SK-N-MC (cell line): Measurements from ENCODE around the gene MMP15.
"Not testable (repeated sequence)": the region's sequence is repeated elsewhere in the genome, so short reads cannot be mapped to it uniquely, and the experiment has no call there.

ENCODE experiments used
- DNase-seq: peaks from one replicate; pipeline ENCODE4 v3.0.0-alpha.2; 2011; ENCODE audit warnings: low read depth, low spot score
- H3K27ac ChIP-seq: fragments of 200-600 bp; sonication (generic); 2 replicates; pipeline ENCODE4 v1.5.1; 2016; ENCODE audit warnings: mixed run types
- H3K36me3 ChIP-seq: fragments of 200-600 bp; sonication (generic); 2 replicates; pipeline ENCODE4 v1.6.1; 2017; ENCODE audit warnings: antibody characterized with exemption, low read length, mixed read lengths; ENCODE audit not compliant: insufficient read depth
- H3K4me3 ChIP-seq: fragments of 200-600 bp; sonication (generic); 2 replicates; pipeline ENCODE4 v1.5.1; 2016
- H3K9ac ChIP-seq: fragments of 200-600 bp; sonication (generic); 2 replicates; pipeline ENCODE4 v1.8.0; 2017; ENCODE audit warnings: mixed run types, mixed read lengths; ENCODE audit not compliant: insufficient read length
- H3K9me3 ChIP-seq: fragments of 200-600 bp; sonication (generic); 2 replicates; pipeline ENCODE4 v1.6.1; 2017; ENCODE audit warnings: low read depth, mild to moderate bottlenecking, antibody characterized with exemption, low read length, moderate library complexity, mixed read lengths
- EZH2 ChIP-seq: fragments of 200-600 bp; sonication (generic); IDR thresholded peaks from one replicate; pipeline ENCODE4 v1.6.1; 2017; ENCODE audit warnings: antibody characterized with exemption
- FOXP2 ChIP-seq: optimal IDR thresholded peaks from 2 replicates; pipeline ENCODE3; 2011; ENCODE audit warnings: mild to moderate bottlenecking, moderate library complexity; ENCODE audit not compliant: insufficient read depth; ENCODE audit errors: extremely low read length, control extremely low read depth
- POLR2AphosphoS5 ChIP-seq: IDR thresholded peaks from 2 replicates; pipeline ENCODE4 v1.6.1; 2012; ENCODE audit warnings: mild to moderate bottlenecking, low read depth, low read length, borderline replicate concordance

The MMP15 gene

DNA sequence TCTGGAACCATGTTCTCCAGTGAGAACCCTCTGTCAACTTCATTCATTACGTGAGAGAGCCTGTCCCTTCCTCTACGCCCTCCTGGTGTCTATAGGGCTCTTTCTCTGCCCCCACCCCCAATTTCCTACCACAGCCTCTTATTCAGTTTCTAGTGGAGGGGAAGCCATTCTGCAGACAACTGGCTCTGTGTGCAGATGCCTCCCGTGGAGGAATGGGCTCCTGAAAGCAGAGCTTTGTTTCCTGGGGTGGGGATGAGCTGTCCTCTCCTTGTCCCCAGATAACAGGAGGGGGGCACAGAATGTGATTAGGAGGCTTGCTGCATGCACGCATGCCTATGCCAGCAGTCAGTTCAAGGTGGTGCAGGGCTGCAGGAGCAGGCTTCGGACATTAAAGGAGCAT, 31.6 kb downstream of the MMP15 start:
- DNase-seq: no peak
- Histone ChIP-seq H3K4me3 (no peak overlapping the region), H3K9ac (no peak overlapping the region), H3K9me3 (no peaks in the 10 kb centered on the region), H3K36me3 (no peaks in the 10 kb centered on the region), H3K27ac (no peak overlapping the region)
- TF ChIP-seq FOXP2 (no peak), EZH2 (no peak), POLR2AphosphoS5 (no peak)

DNA sequence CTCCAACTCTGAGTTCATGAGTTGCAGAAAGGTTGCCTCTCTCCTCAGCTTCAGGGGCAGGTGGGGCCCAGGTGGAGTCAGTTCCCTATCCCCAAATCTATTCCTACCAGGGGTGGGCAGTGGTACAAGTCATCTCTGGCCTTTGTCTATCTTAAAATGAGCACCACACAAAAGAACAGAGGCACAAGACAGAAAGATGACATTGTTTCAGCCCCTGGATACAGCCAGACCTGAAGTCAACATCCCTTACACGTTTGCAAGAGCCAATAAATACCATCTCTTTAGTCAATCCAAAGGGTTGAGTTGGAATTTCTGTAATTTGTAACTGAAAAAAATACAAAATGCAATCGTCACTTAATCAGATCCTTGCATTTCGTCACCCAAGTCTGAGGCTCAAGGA, 32.2 kb downstream of the MMP15 start:
- Histone ChIP-seq H3K4me3 (no peak overlapping the region), H3K36me3 (no peaks in the 10 kb centered on the region), H3K9ac (no peak overlapping the region), H3K27ac (no peak overlapping the region), H3K9me3 (no peaks in the 10 kb centered on the region)
- TF ChIP-seq FOXP2 (no peak), EZH2 (no peak), POLR2AphosphoS5 (no peak)
- no peak for DNase-seq

DNA sequence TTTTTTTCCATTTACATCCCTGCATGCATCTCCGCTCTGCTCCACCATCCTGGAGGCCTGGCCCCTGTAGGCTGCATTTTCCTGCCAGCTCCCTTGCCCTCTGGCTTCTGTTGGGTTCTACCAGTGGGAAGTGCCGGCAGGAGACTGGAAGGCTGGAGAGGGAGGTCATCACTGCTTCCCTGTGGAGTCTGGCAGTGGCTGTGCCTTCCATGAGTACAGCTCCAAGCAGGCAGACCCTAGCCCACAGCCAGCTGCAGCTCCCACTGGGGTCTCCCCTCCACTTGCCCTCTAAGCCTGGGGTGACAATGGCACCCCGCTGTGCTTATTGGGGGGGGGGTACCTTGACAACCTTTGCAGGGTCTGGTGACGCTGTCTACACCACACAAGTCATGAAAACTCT, 37.3 kb downstream of the MMP15 start:
- TF ChIP-seq FOXP2 (no peak), POLR2AphosphoS5 (no peak), EZH2 (no peak)
- H3K9ac ChIP-seq: no peak overlapping the region
- no peak overlapping the region for H3K27ac ChIP-seq
- H3K9me3 ChIP-seq: no peaks in the 10 kb centered on the region
- no peak for DNase-seq
- H3K36me3 ChIP-seq: no peaks in the 10 kb centered on the region
- no peak overlapping the region for H3K4me3 ChIP-seq

DNA sequence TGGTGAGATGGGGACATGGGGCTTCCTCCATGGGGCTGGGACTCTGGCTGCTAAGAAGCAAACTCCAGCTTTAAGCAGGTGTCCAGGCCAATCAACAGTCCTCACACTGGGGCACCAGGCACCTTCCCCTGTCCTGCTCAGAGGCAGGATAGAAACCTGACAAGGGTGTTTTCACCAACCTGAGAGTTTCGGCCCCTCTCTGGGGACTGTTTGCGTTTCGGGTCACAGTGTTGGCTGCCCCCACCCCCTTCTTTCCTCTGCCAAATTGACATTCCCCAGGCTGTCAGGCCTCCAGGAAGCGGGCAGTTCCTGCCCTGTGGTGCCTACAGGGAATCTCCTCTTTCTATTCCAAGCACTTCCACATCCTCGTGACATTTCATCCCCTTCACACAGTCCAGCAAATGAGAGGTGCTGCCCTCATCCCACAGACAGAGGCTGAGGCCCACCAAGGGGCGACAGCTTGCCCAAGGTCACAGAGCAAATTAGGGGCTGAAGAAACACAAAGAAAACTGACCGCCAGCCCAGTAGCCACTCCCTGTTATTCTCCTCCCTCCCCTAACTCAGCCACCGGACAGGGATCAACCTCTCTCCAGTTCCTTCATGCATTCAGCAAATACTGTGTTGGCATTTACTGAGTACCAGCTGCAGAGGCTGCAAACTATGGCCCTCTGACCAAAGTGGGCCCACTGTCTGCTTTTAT, 38.0 kb downstream of the MMP15 start:
- Histone ChIP-seq H3K36me3 (no peaks in the 10 kb centered on the region), H3K9me3 (no peaks in the 10 kb centered on the region), H3K9ac (no peak overlapping the region), H3K4me3 (no peak overlapping the region), H3K27ac (no peak overlapping the region)
- no peak for DNase-seq
- TF ChIP-seq EZH2 (no peak), FOXP2 (no peak), POLR2AphosphoS5 (no peak)

DNA sequence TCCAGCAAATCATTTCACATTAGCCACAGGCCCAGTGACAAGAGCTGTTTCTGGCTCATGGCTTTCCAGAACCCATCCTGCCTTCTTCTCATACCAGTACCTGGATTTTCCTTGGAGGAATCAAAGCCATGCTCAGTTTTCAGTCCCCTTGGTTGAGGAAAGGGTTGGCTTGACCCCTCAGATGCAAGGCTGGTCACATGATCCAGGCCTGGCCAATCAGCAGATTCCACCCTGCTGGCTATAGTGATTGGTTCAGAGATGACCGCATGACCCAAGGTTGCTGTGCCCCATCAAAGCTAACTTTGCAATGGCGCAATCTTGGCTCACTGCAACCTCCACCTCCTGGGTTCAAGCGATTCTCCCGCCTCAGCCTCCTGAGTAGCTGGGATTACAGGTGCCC, 45.0 kb downstream of the MMP15 start:
- H3K4me3 ChIP-seq: no peak overlapping the region
- DNase-seq: no peak
- no peak overlapping the region for H3K27ac ChIP-seq
- H3K36me3 ChIP-seq: no peaks in the 10 kb centered on the region
- TF ChIP-seq POLR2AphosphoS5 (no peak), EZH2 (no peak), FOXP2 (no peak)
- H3K9me3 ChIP-seq: no peaks in the 10 kb centered on the region
- no peak overlapping the region for H3K9ac ChIP-seq

DNA sequence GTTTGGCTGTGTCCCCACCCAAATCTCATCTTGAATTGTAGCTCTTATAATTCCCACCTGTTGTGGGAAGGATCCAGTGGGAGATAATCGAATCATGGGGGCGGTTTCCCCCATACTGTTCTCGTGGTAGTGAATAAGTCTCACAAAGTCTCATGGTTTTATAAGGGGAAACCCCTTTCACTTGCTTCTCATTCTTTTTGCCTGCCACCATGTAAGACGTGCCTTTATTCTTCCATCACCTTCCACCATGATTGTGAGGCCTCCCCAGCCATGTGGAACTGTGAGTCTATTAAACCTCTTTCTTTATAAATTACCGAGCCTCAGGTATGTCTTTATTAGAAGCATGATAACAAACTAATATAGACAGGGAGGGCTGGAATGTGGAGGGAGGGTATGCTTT, 46.6 kb downstream of the MMP15 start:
- H3K9ac ChIP-seq, H3K9me3 ChIP-seq, H3K4me3 ChIP-seq, H3K36me3 ChIP-seq, H3K27ac ChIP-seq, DNase-seq: not testable (repeated sequence)

DNA sequence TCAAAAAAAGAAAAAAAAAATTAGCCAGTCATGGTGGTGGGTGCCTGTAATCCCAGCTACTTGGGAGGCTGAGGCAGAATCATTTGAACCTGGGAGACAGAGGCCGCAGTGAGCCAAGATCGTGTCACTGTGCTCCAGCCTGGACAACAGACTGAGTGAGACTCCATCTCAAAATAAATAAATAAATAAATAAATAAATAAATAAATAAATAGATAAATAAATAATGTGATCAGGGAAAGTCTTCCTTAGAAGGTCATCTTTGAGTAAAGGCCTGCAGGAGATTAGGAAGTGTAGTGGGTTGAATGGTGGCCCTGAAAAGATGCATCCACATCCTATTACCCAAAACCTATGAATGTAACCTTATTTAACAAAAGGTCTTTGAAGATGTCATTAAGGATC, 47.5 kb downstream of the MMP15 start:
- H3K36me3 ChIP-seq, H3K9me3 ChIP-seq, H3K4me3 ChIP-seq, H3K9ac ChIP-seq, H3K27ac ChIP-seq, DNase-seq: not testable (repeated sequence)

DNA sequence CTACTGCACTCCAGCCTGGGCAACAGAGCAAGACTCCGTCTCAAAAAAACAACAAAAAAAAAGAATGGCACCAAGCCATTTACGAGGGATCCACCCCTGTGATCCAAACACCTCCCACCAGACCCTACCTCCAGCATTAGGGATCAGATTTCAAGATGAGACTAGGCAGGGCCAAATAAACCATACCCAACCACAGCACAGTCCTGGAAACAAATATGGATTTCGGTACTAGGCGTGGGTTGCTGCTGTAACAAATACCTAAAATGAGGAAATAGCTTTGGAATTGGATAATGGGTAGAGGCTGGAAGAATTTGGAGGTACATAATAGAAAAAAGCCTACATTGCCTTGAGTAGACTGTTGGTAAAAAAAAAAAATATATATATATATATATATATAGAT, 49.1 kb downstream of the MMP15 start:
- DNase-seq: no peak
- H3K9me3 ChIP-seq: no peaks in the 10 kb centered on the region
- no peaks in the 10 kb centered on the region for H3K36me3 ChIP-seq
- TF ChIP-seq POLR2AphosphoS5 (no peak), FOXP2 (no peak), EZH2 (no peak)
- no peak overlapping the region for H3K4me3 ChIP-seq
- no peak overlapping the region for H3K9ac ChIP-seq
- H3K27ac ChIP-seq: no peak overlapping the region

DNA sequence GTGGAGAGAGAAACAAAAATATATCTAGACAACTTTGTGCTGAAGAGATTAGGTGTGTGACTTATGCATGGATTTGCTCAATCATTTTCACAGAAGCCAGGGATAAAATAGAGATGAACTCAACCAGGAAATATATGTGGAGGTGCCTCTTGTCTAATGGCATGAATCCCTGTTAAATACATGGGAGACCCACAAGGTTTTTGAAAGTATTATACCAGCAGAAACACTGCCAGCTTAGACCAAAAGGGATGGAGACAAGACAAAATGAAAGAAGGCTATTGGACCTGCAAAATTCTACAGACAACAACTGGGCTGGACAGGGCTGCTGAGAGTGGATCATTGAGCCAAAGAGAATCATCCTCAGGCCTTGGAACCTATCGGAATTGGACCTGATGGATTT, 51.0 kb downstream of the MMP15 start:
- H3K9me3 ChIP-seq: no peaks in the 10 kb centered on the region
- no peak overlapping the region for H3K27ac ChIP-seq
- H3K9ac ChIP-seq: no peak overlapping the region
- no peak overlapping the region for H3K4me3 ChIP-seq
- TF ChIP-seq POLR2AphosphoS5 (no peak), FOXP2 (no peak), EZH2 (no peak)
- no peaks in the 10 kb centered on the region for H3K36me3 ChIP-seq
- DNase-seq: no peak

DNA sequence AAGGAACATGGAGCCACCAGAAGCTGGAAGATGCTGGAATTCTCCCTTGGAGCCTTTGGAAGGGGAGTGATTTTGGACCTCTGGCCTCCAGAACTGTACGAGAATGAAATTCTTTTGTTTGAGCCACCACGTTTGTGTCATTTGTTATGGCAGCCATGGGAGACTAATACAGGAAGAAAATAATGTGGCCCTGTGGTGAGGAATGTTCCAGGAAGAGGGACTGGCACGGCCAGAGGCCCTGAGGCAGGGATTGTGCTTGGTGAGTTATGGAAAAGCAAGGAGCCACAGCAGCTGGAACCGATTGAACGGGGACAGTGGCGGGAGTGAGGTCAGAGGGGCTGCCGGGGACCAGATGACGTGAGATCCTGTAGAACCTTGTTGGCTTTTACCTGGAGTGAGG, 52.2 kb downstream of the MMP15 start:
- Histone ChIP-seq H3K36me3 (no peaks in the 10 kb centered on the region), H3K4me3 (no peak overlapping the region), H3K9ac (no peak overlapping the region), H3K27ac (no peak overlapping the region), H3K9me3 (no peaks in the 10 kb centered on the region)
- DNase-seq: no peak
- TF ChIP-seq POLR2AphosphoS5 (no peak), EZH2 (no peak), FOXP2 (no peak)

DNA sequence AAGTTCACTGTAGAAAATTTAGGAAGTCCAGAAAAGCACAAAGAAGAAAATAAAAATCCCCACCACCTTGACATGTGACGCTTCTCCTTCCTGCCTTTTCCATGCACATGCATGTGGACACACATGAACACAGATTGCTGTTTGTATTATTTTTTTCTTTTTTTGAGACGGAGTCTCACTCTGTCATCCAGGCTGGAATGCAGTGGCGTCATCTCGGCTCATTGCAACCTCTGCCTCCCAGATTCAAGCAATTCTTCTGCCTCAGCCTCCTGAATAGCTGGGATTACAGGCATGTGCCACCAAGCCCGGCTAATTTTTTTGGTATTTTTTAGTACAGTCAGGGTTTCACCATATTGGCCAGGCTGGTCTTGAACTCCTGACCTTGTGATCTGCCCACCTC, 55.1 kb downstream of the MMP15 start:
- H3K36me3 ChIP-seq, H3K9ac ChIP-seq, H3K9me3 ChIP-seq, H3K27ac ChIP-seq, H3K4me3 ChIP-seq, DNase-seq: not testable (repeated sequence)
